ENCODE data around the gene VCX3A. TPM values are rescaled to one million over a fixed set of nuclear protein-coding genes. Genes with fewer than 3 reads are reported as not detected.
"Not testable (repeated sequence)": the region's sequence is repeated elsewhere in the genome, so short reads cannot be mapped to it uniquely, and the experiment has no call there.

VCX3A gene
- total RNA-seq: not detected in 2 replicates
- not detected for total RNA-seq (2013)
- polyA plus RNA-seq: not detected in 2 replicates
- not detected in 2 replicates for polyA minus RNA-seq

GRCh38 chrX:6535018-6535417 is at the start of gene VCX3A:
Gene VCX3A (minus strand): TSS chrX:6535118. CDS start chrX:6534497, 621 bp downstream.
- H3K9me3 Mint-ChIP-seq (ENCODE audit: insufficient read depth); H4K20me1 ChIP-seq (ENCODE audit: control insufficient read depth, insufficient read depth, low read length, poor library complexity, severe bottlenecking); H3K27me3 ChIP-seq (replicated peaks in 1 of 4; ENCODE audit: control extremely low read depth in 1 of 4, control insufficient read depth in 3 of 4, insufficient read depth in 4 of 4, low read length in 3 of 4); H2AFZ ChIP-seq (ENCODE audit: insufficient read depth, low read depth, low read length, poor library complexity, severe bottlenecking); ATAC-seq (ENCODE audit: low read depth); H3K36me3 ChIP-seq (replicated peaks in 1 of 2; ENCODE audit: control extremely low read depth in 1 of 2, control insufficient read depth in 1 of 2, extremely low read depth in 1 of 2, insufficient read depth in 2 of 2, low read length in 1 of 2); H3K9me3 ChIP-seq (ENCODE audit: control extremely low read depth in 1 of 3, control insufficient read depth in 2 of 3, insufficient read depth in 1 of 3, low read length in 2 of 3); CTCF ChIA-PET; H3K27ac ChIP-seq (ENCODE audit: low read length in 2 of 2); H3K4me2 ChIP-seq (replicated peaks; ENCODE audit: low read depth, low read length, poor library complexity, severe bottlenecking); H3K4me1 Mint-ChIP-seq; intact Hi-C loops (cut with micrococcal nuclease); H3K4me3 Mint-ChIP-seq; H3K27me3 Mint-ChIP-seq; H3K4me1 ChIP-seq (ENCODE audit: control insufficient read depth in 2 of 2, insufficient read depth in 2 of 2, low read length in 2 of 2); H3K27ac Mint-ChIP-seq; H3K9ac ChIP-seq (ENCODE audit: low read length); DNase-seq; H3K4me3 ChIP-seq (ENCODE audit: control extremely low read depth in 1 of 5, extremely low read depth in 1 of 5, insufficient read depth in 1 of 5, low read depth in 2 of 5, low read length in 4 of 5); H3K79me2 ChIP-seq (ENCODE audit: control insufficient read depth, insufficient read depth, low read length); POLR2A ChIA-PET: not testable (repeated sequence)
- WGBS (ENCODE audit: insufficient coverage): no CpG with 5 or more reads among the region's 1 CpG

DNA sequence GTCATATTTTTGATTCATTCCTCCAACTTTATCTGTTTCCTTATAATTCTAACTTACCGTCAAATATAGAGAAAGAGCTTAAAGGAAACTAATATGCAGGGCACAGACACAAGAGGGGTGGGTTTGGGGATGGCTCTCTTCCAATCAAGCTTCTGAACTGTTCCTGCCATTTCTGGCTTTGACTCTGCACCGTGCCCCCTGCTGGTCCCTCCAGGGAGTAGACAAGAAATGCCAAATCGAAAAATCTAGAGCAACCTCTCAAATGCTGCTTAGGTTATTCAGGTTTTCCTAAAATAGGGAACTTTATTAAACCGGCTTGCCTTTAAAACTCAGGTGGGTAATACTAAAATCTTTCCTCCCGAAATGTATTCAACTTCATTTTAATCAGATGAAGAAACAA is 39.8 kb upstream of the VCX3A start:
- no peaks in the 10 kb centered on the region for H3K4me1 ChIP-seq (ENCODE audit: control insufficient read depth in 2 of 2, insufficient read depth in 2 of 2, low read length in 2 of 2)
- CTCF ChIA-PET: no interaction called here
- no CpG with 5 or more reads among the region's 5 CpGs for WGBS (ENCODE audit: insufficient coverage)

More for the DNA sequence above, 39.8 kb upstream of the VCX3A start:
- Histone ChIP-seq H3K27me3 (replicated peaks in 1 of 4; ENCODE audit: control extremely low read depth in 1 of 4, control insufficient read depth in 3 of 4, insufficient read depth in 4 of 4, low read length in 3 of 4) (no peaks in the 10 kb centered on the region), H3K9ac (ENCODE audit: low read length) (no peak overlapping the region), H3K4me3 (ENCODE audit: control extremely low read depth in 1 of 5, extremely low read depth in 1 of 5, insufficient read depth in 1 of 5, low read depth in 2 of 5, low read length in 4 of 5) (no peak overlapping the region), H2AFZ (ENCODE audit: insufficient read depth, low read depth, low read length, poor library complexity, severe bottlenecking) (no peak overlapping the region), H3K36me3 (replicated peaks in 1 of 2; ENCODE audit: control extremely low read depth in 1 of 2, control insufficient read depth in 1 of 2, extremely low read depth in 1 of 2, insufficient read depth in 2 of 2, low read length in 1 of 2) (no peaks in the 10 kb centered on the region), H3K4me2 (replicated peaks; ENCODE audit: low read depth, low read length, poor library complexity, severe bottlenecking) (no peak overlapping the region), H3K9me3 (ENCODE audit: control extremely low read depth in 1 of 3, control insufficient read depth in 2 of 3, insufficient read depth in 1 of 3, low read length in 2 of 3) (no peaks in the 10 kb centered on the region), H4K20me1 (ENCODE audit: control insufficient read depth, insufficient read depth, low read length, poor library complexity, severe bottlenecking) (no peaks in the 10 kb centered on the region), H3K79me2 (ENCODE audit: control insufficient read depth, insufficient read depth, low read length) (no peaks in the 10 kb centered on the region), H3K27ac (ENCODE audit: low read length in 2 of 2) (no peak overlapping the region)
- POLR2A ChIA-PET: no interaction called here
- Mint-ChIP-seq H3K27me3 (no peaks in the 10 kb centered on the region), H3K27ac (no peak overlapping the region), H3K4me3 (no peak overlapping the region), H3K4me1 (no peaks in the 10 kb centered on the region), H3K9me3 (ENCODE audit: insufficient read depth) (no peaks in the 10 kb centered on the region)
- intact Hi-C loops (cut with micrococcal nuclease): no loop called here
- TF ChIP-seq CTCF (IDR thresholded peaks at IDR 0.05) (no peak), EZH2 (IDR thresholded peaks at IDR 0.05; ENCODE audit: borderline replicate concordance, insufficient read depth, low read depth, low read length, poor library complexity, severe bottlenecking) (no peak)
- ATAC-seq (ENCODE audit: low read depth): no peak
- DNase-seq: no peak
